IPS DF 4.7 (cell line): ENCODE results near the gene GOLIM4.

Experiments
- DNase-seq: peaks from one replicate; pipeline ENCODE4 v3.0.0-alpha.2; 2013; ENCODE audit warnings: low spot score; ENCODE audit errors: extremely low read depth

Gene GOLIM4

GRCh38 chr3:168001244-168001643 lies 94.5 kb downstream of the GOLIM4 start:
- no peak for DNase-seq

GRCh38 chr3:167998253-167998652 lies 97.5 kb downstream of the GOLIM4 start:
- no peak for DNase-seq

- no peak for DNase-seq
Observed at GRCh38 chr3:167996514-167996913, 99.2 kb downstream of the GOLIM4 start.

- DNase-seq: no peak
Observed at GRCh38 chr3:167992381-167992780, 103.3 kb downstream of the GOLIM4 start.

- no peak for DNase-seq
Observed at GRCh38 chr3:167991213-167991612, 104.5 kb downstream of the GOLIM4 start.

- DNase-seq: no peak
Observed at GRCh38 chr3:167989999-167990398, 105.7 kb downstream of the GOLIM4 start.

GRCh38 chr3:167989066-167989465 lies 106.7 kb downstream of the GOLIM4 start:
- DNase-seq: no peak

GRCh38 chr3:167983583-167983982 lies 112.1 kb downstream of the GOLIM4 start:
- no peak for DNase-seq

- DNase-seq: no peak
Observed at GRCh38 chr3:167978486-167978885, 117.2 kb downstream of the GOLIM4 start.

GRCh38 chr3:167978071-167978470 lies 117.7 kb downstream of the GOLIM4 start:
- no peak for DNase-seq

GRCh38 chr3:167976516-167977361 lies 119.0 kb downstream of the GOLIM4 start:
- no peak for DNase-seq

GRCh38 chr3:167973901-167974300 lies 121.8 kb downstream of the GOLIM4 start:
- no peak for DNase-seq

- no peak for DNase-seq
Observed at GRCh38 chr3:167973046-167973445, 122.7 kb downstream of the GOLIM4 start.

GRCh38 chr3:167972502-167972901 lies 123.2 kb downstream of the GOLIM4 start:
- no peak for DNase-seq

- no peak for DNase-seq
Observed at GRCh38 chr3:167969548-167969947, 126.2 kb downstream of the GOLIM4 start.

- no peak for DNase-seq
Observed at GRCh38 chr3:167967257-167968036, 128.3 kb downstream of the GOLIM4 start.
